Measurements from ENCODE around the gene GBA2.
A peak's percentile ranks its signal among the peaks of the same experiment; 100 is the strongest.

GBA2 gene

GRCh38 chr9:35737143-35737542 is 11.9 kb downstream of the GBA2 start:
- DNase-seq, result no peak

- DNase-seq, result peak; percentile 69
Observed at GRCh38 chr9:35736201-35736633, 12.8 kb downstream of the GBA2 start.

- no peak for DNase-seq
Observed at GRCh38 chr9:35734096-35734495, 14.9 kb downstream of the GBA2 start.

- no peak for DNase-seq
Observed at GRCh38 chr9:35732800-35733541, 16.1 kb downstream of the GBA2 start.

- peak; percentile 96 for DNase-seq
Observed at GRCh38 chr9:35732185-35732799, 16.7 kb downstream of the GBA2 start, which contains the start of the genes CREB3 and TLN1. CREB3 (plus strand) TSS chr9:35732666; CDS start chr9:35732773, 107 bp downstream. TLN1 (minus strand) TSS chr9:35732195; CDS start chr9:35725694, 6,501 bp downstream.

- DNase-seq, result no peak
Observed at GRCh38 chr9:35731415-35732184, 17.4 kb downstream of the GBA2 start.

- no peak for DNase-seq
Observed at GRCh38 chr9:35730486-35730854, 18.6 kb downstream of the GBA2 start.

GRCh38 chr9:35729700-35730485 is 19.1 kb downstream of the GBA2 start:
- no peak for DNase-seq

GRCh38 chr9:35729101-35729500 is 19.9 kb downstream of the GBA2 start:
- DNase-seq, result no peak

- peak; percentile 73 for DNase-seq
Observed at GRCh38 chr9:35728041-35728971, 20.7 kb downstream of the GBA2 start.

- no peak for DNase-seq
Observed at GRCh38 chr9:35727676-35728040, 21.4 kb downstream of the GBA2 start.

GRCh38 chr9:35726931-35727330 is 22.1 kb downstream of the GBA2 start:
- DNase-seq, result no peak

- no peak for DNase-seq
Observed at GRCh38 chr9:35725362-35725761, 23.7 kb downstream of the GBA2 start.

GRCh38 chr9:35723908-35724307 is 25.1 kb downstream of the GBA2 start:
- no peak for DNase-seq

- DNase-seq, result no peak
Observed at GRCh38 chr9:35723426-35723825, 25.6 kb downstream of the GBA2 start.

- DNase-seq, result no peak
Observed at GRCh38 chr9:35719546-35719945, 29.5 kb downstream of the GBA2 start.

- DNase-seq, result no peak
Observed at GRCh38 chr9:35718721-35719511, 30.1 kb downstream of the GBA2 start.

GRCh38 chr9:35717132-35717870 is 31.7 kb downstream of the GBA2 start:
- no peak for DNase-seq

- DNase-seq, result no peak
Observed at GRCh38 chr9:35716230-35716629, 32.8 kb downstream of the GBA2 start.

GRCh38 chr9:35714579-35715252 is 34.3 kb downstream of the GBA2 start:
- DNase-seq, result no peak

Data from activated CD8-positive, alpha-beta memory T cell treated with anti-CD3 and anti-CD28 coated beads, Interleukin-2, amount 50 U/mL, for 48 hours (primary cell).